Activated CD4-positive, alpha-beta T cell treated with anti-CD3 and anti-CD28 coated beads, Interleukin-10, Interleukin-2, amounts not matched to agents 100 ng/mL and 50 ng/mL, durations not matched to agents 16 hours and 8 hours (primary cell): ENCODE data around the gene PARD3.

Experiments
- DNase-seq: peaks from one replicate; pipeline ENCODE4 v3.0.0-alpha.2; 2020

Gene PARD3

DNA sequence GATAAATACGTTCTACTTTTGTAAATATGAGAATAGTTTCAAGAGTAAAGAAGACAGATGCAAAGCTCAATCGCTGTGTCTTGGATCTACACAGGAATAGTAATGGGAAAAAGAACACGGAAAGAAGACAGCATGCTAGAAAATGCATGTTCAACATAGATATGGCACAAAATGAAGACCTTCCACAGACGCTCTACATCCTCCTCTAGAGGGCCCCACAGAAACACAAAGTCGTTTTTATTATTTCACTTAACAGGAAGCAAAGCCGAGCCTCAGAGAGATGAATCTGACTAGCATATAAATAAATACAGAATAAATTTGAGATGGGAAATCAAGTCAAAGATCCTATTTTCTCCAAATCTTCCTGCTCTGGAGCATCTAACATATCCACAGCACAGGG is 292.6 kb downstream of the PARD3 start:
- peak; percentile 19 for DNase-seq

- DNase-seq, result no peak
Measured at GRCh38 chr10:34520510-34520909, 294.6 kb downstream of the PARD3 start.

DNA sequence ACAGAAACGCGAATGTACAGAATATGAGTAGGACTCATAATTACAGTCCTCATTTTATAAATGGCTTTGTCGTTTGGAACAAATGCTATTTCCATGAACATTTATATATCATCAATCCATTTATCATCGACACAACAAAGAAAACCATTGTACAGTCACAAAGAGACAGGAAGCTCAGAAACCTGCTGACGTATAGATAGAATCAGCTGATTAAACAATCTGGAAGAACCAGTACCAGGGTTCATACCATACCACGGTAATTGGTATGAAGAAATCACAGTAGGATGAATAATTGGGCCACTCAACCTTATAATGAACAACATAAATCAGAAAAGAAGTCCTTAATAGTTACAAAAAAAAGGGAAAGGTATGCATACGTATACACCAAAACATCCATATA is 295.0 kb downstream of the PARD3 start:
- no peak for DNase-seq

DNA sequence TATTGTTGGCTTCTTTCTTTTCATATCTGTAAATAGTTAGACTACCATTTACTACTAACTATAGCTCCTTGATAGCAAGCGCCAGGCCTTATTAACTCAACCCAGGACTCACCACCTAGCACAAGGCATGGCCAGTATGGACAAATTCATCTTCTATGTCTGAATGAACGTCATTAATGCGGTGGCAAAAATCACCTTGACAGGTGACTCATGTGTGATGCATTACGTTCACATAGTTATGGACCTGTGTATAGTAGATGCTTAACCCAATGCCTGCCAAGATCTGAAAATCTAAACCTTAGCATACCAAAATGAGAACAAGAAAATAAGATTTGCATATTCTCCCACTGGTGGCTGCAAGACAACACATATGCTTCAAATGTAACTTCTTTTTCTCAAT is 300.8 kb downstream of the PARD3 start:
- no peak for DNase-seq

DNA sequence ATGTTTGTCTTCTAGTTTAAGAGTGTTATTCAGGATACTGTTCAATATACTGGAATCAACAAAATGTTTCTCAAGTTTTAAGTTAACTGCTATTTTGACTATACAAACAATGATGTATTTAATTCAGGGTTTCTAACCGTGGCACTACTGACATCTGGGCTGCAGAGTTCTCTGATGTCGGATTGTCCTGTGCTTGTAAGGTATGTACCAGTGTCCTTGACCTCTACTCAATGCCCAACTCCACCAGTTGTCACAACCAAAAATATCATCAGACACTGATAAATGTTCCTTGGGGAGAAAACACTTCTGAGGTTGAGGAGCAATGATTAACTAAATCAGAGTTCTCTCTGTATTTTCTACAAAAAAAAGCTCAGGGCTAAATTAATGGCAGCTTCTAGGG is 301.5 kb downstream of the PARD3 start:
- no peak for DNase-seq

DNA sequence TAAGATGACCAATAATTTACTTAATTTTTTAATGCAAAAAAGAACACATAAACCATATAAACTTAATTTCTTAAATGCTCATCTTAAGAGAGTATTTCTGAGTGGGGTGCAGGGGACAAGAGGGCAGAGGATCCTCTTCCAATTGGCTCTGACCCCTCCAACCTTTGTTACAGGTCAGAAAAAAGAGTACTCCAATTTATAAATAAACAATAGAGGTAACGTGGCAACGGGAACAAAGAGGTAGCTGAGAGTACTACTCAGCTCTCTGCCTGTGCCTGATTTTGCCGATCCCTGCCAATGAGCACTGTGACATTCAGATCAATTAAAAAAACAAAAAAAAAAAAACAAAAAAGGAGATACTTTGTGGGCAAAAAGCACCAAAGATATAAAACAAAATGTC is 307.9 kb downstream of the PARD3 start:
- no peak for DNase-seq

DNA sequence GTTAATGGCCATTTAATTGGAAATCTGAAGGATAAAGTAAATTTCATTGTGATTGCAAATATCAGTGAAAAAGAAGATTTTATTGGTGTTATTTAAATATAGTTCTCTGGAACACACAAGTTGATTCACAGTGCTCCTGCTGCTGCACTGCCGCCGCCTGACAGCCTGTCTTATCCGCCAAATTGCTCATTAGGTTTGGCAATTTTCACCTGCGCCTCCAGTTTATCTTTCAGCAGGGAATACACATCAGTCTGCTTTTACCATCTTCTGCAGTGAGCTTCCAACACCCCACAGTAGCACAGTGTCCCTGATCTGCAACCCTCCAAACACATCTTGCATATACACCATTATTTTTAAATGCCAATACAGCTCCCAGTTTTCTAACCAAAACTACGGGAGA is 308.3 kb downstream of the PARD3 start:
- no peak for DNase-seq

GRCh38 chr10:34505338-34505737 is 309.8 kb downstream of the PARD3 start:
- no peak for DNase-seq

DNA sequence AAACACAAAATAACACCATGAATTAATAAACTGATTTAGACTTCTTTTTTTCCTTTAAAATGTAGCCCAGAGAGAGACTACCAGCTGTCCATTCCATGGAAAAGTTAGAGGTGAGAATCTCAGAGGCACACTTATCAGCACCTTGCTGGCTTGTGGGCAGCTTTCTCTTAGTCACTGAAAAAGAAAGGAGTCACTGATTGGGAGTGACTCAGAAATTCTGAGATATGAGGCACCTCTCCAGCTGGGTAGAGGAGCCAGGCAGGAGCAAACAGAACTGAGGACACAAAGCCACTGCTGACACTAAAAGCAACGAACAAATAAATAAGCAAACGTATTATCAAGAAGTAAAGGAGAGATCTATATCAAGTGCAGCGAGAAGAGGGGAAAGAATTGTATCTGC is 310.6 kb downstream of the PARD3 start:
- DNase-seq, result no peak

GRCh38 chr10:34503704-34504103 is 311.4 kb downstream of the PARD3 start:
- DNase-seq, result no peak

DNA sequence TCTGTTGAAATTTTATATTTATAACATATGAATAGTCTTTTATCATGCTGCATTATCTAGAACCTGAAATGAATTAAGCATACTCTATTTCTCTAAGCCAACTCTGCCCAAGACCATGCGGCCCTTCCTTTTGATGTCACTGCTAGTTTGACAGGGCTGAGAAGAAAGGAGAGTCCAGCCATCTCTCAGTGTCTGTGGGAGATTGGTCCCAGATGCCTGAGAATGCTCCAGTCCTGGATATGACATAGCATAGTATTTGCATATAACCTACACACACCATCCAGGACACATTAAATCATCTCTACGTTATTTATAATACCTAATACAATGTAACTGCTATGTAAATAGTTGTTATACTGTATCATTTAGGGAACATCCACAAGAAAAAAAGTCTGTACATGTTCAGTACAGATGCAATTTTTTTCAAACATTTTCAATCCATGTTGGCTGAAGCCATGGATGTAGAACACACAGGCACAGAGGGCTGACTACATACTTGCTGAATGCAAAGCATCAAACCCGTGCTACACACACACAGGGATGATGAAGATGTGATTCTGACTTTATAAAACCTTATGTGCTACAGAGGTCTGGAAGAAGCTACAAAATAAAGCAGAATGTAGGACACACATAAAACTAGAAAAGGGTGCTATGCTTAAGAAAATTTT is 315.4 kb downstream of the PARD3 start:
- no peak for DNase-seq

DNA sequence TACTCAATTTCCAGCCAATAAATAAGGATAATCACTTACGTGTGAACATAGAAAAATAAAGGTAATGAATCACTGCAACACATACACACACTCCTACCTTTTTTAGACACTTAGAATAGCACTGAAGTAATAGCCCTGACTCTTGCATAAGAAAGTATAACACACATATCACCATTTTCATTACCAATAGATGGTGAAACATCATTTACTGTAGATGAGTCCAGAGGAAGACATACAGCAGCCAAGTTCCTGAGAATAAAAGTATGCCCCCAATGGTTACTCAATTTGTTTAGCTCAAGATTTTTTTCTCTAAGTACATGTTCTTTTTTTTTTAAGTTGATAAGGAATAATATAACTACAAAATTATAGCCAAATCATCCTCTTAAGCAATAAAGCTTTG is 316.3 kb downstream of the PARD3 start:
- DNase-seq, result no peak

- DNase-seq, result no peak
Measured at GRCh38 chr10:34495938-34496337, 319.2 kb downstream of the PARD3 start.

- DNase-seq, result no peak
Measured at GRCh38 chr10:34494012-34494411, 321.1 kb downstream of the PARD3 start.

DNA sequence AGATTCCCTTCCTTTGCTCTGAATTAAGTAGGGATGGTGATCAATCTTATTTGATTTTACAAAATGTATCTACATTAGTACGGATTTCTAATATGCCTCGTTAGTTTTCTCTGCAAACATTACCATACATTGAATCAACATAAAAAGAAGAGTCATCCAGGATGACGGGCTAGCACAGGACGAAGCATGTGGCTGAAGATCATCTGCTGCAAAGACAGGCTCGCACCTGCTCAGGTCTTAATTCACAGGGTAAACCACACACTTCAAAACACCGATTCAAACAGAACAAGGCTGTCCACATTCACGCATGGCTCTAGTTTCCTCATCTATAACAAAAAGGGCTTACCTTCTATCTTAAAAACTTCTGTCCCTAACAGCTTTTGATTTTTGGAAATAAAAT is 323.0 kb downstream of the PARD3 start:
- DNase-seq, result no peak

DNA sequence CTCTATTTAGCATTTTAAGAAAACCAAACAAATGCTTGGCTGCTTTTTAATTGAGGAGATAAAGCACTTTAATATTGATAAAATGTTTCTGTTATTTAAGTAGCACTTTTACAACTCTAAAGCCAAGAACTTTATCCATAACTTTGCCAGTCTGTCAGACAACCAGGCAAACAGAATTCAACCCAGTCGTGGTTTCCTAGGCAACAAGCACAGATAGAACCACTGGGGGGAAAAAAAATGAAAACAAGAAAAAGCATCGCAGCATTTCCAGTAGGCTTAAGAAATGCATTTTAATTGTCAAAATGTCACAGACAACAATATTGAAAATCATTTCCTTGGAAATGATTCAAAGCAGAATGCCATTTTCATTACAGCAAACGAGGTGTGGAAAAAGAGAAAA is 323.4 kb downstream of the PARD3 start:
- no peak for DNase-seq

- DNase-seq, result no peak
Measured at GRCh38 chr10:34489973-34490745, 324.9 kb downstream of the PARD3 start.

GRCh38 chr10:34489411-34489810 is 325.7 kb downstream of the PARD3 start:
- DNase-seq, result no peak

GRCh38 chr10:34488476-34489130 is 326.5 kb downstream of the PARD3 start:
- DNase-seq, result no peak

GRCh38 chr10:34486008-34486407 is 329.1 kb downstream of the PARD3 start:
- DNase-seq, result no peak

- no peak for DNase-seq
Measured at GRCh38 chr10:34484164-34484563, 330.9 kb downstream of the PARD3 start.

DNA sequence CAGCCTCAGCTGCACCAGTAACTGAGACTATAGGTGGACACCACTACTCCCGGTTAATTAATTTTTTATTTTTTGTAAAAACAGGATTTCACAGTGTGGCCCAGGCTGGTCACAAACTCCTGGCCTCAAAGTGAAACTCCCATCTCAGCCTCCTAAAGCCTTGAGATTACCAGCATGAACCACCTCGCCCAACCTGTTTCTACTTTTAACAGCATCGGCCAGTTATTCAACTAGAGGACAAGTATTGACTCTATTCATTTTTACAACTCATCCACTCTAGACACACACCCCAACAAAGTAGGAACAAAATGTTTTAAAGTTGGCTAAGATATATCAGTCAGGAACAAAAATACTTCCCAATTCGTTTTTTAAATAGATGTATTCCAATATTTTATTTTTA is 334.8 kb downstream of the PARD3 start:
- DNase-seq, result no peak

DNA sequence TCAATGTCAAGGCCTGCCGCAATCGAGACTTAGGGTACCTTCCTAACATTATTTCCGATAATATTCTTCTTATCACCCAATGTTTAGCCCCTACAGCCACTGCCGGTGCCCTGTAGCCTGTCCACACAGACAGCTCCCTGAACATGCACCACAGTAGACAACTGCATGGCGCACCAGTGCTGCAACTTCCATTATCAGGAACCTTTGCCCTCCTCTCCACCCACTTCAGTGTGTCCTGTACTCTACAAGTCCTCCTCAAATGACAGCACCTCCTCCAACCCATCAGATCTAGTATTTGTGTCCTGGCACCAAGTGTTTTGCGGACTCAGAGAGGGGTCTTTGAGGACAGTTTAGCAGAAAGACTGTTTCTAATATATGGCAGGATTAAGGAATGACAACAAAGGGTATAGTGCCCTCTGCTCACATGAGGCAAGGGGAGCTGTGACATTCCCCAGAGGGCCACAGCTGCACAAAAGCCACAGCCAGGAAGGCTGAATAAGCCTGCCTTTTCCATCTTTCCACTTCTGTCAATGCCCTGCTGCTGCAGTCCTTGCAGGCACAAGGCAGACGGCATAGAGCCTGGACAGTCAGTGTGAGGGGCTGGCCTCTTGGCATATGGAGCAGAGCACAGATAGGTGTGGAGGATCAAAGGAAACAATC is 335.4 kb downstream of the PARD3 start:
- no peak for DNase-seq

GRCh38 chr10:34477249-34477648 is 337.8 kb downstream of the PARD3 start:
- no peak for DNase-seq
